ENCODE results near the gene TTYH3. TPM values are rescaled to one million over a fixed set of nuclear protein-coding genes. Genes with fewer than 3 reads are reported as not detected.

The TTYH3 gene
- total and polyA plus RNA-seq, 9 donors = 5.6 to 34.4 (median 22.0) TPM

GRCh38 chr7:2713978-2714377, 82.2 kb downstream of the TTYH3 start:
- Histone ChIP-seq H3K36me3 (no peaks in the 10 kb centered on the region), H3K9me3 (no peaks in the 10 kb centered on the region), H3K4me1 (ENCODE audit: insufficient read depth) (peaks cover 17% of the 10 kb centered on the region), H3K27me3 (no peaks in the 10 kb centered on the region), H3K27ac (no peak overlapping the region), H3K4me3 (no peak overlapping the region)
- WGBS, 3 donors = 89 to 93% (median 90%) methylated on average over 12 of the region's 12 CpGs
- DNase-seq = no peak
- TF ChIP-seq CTCF (IDR thresholded peaks at IDR 0.05) = no peak
- no peak for TF ChIP-seq POLR2A (IDR thresholded peaks at IDR 0.05)
- no peak for TF ChIP-seq EP300 (IDR thresholded peaks at IDR 0.05)
- intact Hi-C loops (cut with DNase I) = no loop called here

Other genes with a start within 250 kb of the TTYH3 start
- gene CHST12, start 228.4 kb upstream of the TTYH3 start, total RNA-seq = 10 to 100 TPM in 6 of 7 donors, 1 to 10 TPM in 1; 7.8 to 21.7 (median 12.6) TPM
- gene CHST12, start 228.4 kb upstream of the TTYH3 start, polyA plus RNA-seq = 10 to 100 TPM in 1 of 2 donors, 1 to 10 TPM in 1; 3.9 to 16.5 TPM
- not detected for gene GRIFIN, start 155.6 kb upstream of the TTYH3 start, total RNA-seq
- gene GRIFIN, start 155.6 kb upstream of the TTYH3 start, polyA plus RNA-seq = not detected
- 1 to 10 TPM in 6 of 7 donors, under 1 TPM in 1; 0.86 to 8.2 (median 3.3) TPM for gene LFNG, start 112.2 kb upstream of the TTYH3 start, total RNA-seq
- 1 to 10 TPM; 2.3 to 4.1 TPM for gene LFNG, start 112.2 kb upstream of the TTYH3 start, polyA plus RNA-seq
- 10 to 100 TPM; 26.9 to 33.5 (median 30.2) TPM for gene BRAT1, start 76.5 kb upstream of the TTYH3 start, total RNA-seq
- 10 to 100 TPM in 1 of 2 donors, 1 to 10 TPM in 1; 1.3 to 39.1 TPM for gene BRAT1, start 76.5 kb upstream of the TTYH3 start, polyA plus RNA-seq
- gene IQCE, start 73.0 kb upstream of the TTYH3 start, total RNA-seq = 10 to 100 TPM in 6 of 7 donors, 1 to 10 TPM in 1; 7.2 to 19.2 (median 14.1) TPM
- 1 to 10 TPM; 4.4 to 6.8 TPM for gene IQCE, start 73.0 kb upstream of the TTYH3 start, polyA plus RNA-seq
- 1 to 10 TPM in 2 of 7 donors, under 1 TPM in 4, not detected in 1; 0.24 to 2.6 (median 0.93) TPM for gene AMZ1, start 56.2 kb downstream of the TTYH3 start, total RNA-seq
- gene AMZ1, start 56.2 kb downstream of the TTYH3 start, polyA plus RNA-seq = under 1 TPM; 0.15 to 0.45 TPM
- gene GNA12, start 212.3 kb downstream of the TTYH3 start, total RNA-seq = 10 to 100 TPM; 13.4 to 94.4 (median 70.1) TPM
- gene GNA12, start 212.3 kb downstream of the TTYH3 start, polyA plus RNA-seq = 10 to 100 TPM; 40.9 to 43.8 TPM

All from ovary (tissue), 9 donors.